Breast epithelium (tissue), 3 donors: ENCODE data around the gene DAB1.

Experiments
- CTCF ChIP-seq, 3 donors: fragments of 450-650 bp; IDR thresholded peaks; one replicate each; pipeline ENCODE4 v1.5.1; 2016 to 2017; ENCODE audit warnings: antibody characterized with exemption in 3 of 3, mild to moderate bottlenecking in 3 of 3, moderate library complexity in 3 of 3
- POLR2A ChIP-seq: fragments of 450-650 bp; IDR thresholded peaks from one replicate; pipeline ENCODE4 v1.6.1; 2016; ENCODE audit warnings: antibody characterized with exemption, mild to moderate bottlenecking, moderate library complexity

- no peak for TF ChIP-seq CTCF (IDR thresholded peaks at IDR 0.05)
- no peak for TF ChIP-seq POLR2A
Observed at GRCh38 chr1:57234459-57234858, 189.4 kb downstream of the DAB1 start.
